RWPE1 (cell line): ENCODE results near the gene CRACR2B.

ENCODE experiments used
- CTCF ChIA-PET: fragments of 350-600 bp; sonication (Branson Sonifier 250); formaldehyde crosslinking; extraction: SDS; loops from one replicate; lab custom pipeline; 2021; lab: Yijun Ruan, JAX
- POLR2A ChIA-PET: fragments of 400-600 bp; formaldehyde crosslinking; extraction: SDS; loops from one replicate; lab custom pipeline; 2020; ENCODE audit warnings: antibody characterized with exemption; ENCODE audit not compliant: low non-redundant PET; lab: Yijun Ruan, JAX
- DNase-seq: peaks from one replicate; pipeline ENCODE4 v3.0.0; 2012; ENCODE audit warnings: low spot score
- H3K27ac ChIP-seq: fragments of 450-650 bp; 2 replicates; pipeline ENCODE4 v1.5.1; 2017
- TF ChIP-seq, protein P1 (sequence below): fragments of 450-650 bp; conservative IDR thresholded peaks from 2 replicates; pipeline ENCODE4 v1.5.1; 2017; ENCODE audit warnings: low read depth, mild to moderate bottlenecking

CRACR2B gene

DNA sequence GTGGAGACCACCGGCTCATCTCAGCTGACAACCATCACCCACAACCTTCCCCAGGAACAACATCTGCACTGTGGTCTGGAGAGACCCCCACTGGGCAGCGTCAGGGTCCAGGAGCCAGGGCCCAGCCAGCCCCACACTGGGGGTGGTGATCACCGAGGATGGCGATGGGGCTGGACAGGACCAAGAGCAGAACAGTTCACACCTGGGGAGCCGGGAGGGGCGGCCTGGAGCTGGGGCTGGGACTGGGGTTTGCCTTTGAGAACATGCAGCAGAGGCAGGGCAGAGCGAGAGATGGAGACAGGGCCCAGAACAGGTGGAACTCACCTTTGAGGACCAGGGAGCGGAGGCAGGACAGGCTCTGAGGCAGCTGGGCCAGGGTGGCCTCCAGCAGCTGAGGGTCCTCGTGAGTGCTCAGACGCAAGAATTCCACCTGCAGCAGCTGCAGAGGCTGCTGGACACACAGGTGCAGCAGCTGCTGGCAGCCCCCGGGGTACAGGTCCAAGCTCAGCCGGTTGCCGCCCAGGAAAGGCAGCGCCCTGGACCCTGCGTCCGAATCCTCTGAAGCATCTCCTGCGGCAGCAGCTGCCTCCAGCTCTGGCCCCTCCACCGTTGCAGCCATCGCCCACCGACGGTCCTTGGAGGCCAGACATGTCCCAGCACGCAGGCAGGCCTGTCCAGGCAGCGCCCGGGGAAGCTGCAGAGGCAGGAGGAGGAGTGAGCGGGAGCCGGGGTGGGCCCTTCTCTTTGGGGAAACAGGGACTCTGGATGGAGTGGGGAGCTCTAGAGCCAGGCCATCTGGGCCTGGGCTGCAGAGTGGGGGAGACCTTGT lies 23.7 kb upstream of the CRACR2B start:
- DNase-seq: peak; percentile 72
- ChIA-PET CTCF (interaction anchor here (0.7 kb wide), 1 partner anchor 58 kb away, joined by 3 read pairs; no protein-coding TSS in a partner anchor), POLR2A (interaction anchor here (0.5 to 1.1 kb wide), 2 partner anchors 18 to 20 kb away, joined by 3 to 6 read pairs; no protein-coding TSS in a partner anchor)
- TF ChIP-seq, protein P1, sequence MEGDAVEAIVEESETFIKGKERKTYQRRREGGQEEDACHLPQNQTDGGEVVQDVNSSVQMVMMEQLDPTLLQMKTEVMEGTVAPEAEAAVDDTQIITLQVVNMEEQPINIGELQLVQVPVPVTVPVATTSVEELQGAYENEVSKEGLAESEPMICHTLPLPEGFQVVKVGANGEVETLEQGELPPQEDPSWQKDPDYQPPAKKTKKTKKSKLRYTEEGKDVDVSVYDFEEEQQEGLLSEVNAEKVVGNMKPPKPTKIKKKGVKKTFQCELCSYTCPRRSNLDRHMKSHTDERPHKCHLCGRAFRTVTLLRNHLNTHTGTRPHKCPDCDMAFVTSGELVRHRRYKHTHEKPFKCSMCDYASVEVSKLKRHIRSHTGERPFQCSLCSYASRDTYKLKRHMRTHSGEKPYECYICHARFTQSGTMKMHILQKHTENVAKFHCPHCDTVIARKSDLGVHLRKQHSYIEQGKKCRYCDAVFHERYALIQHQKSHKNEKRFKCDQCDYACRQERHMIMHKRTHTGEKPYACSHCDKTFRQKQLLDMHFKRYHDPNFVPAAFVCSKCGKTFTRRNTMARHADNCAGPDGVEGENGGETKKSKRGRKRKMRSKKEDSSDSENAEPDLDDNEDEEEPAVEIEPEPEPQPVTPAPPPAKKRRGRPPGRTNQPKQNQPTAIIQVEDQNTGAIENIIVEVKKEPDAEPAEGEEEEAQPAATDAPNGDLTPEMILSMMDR: no peak
- peak overlapping the region; percentile 97 for H3K27ac ChIP-seq

DNA sequence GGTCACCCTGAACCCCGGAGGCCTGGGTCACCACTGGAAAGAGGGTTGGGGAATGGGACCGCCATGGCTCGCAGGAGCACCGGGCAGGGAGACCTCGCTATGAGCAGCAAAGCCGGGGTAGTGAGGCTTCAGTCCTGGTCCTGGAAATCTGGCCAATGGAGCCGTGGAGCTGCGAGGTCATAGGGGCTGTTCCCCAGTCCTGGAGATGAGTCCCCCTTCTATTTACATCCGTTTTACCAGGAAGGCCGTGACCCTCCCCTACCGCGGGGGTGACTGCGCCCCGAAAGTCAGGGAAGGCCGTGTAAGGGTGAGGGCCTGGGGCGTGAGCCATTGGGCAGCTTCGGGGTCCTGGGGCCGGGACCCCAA lies 23.1 kb upstream of the CRACR2B start:
- H3K27ac ChIP-seq: peak overlapping the region; percentile 97
- ChIA-PET POLR2A (interaction anchor here (0.5 to 1.1 kb wide), 2 partner anchors 17 to 20 kb away, joined by 3 to 6 read pairs; no protein-coding TSS in a partner anchor), CTCF (no interaction called here)
- DNase-seq: no peak
- TF ChIP-seq, protein P1: no peak

DNA sequence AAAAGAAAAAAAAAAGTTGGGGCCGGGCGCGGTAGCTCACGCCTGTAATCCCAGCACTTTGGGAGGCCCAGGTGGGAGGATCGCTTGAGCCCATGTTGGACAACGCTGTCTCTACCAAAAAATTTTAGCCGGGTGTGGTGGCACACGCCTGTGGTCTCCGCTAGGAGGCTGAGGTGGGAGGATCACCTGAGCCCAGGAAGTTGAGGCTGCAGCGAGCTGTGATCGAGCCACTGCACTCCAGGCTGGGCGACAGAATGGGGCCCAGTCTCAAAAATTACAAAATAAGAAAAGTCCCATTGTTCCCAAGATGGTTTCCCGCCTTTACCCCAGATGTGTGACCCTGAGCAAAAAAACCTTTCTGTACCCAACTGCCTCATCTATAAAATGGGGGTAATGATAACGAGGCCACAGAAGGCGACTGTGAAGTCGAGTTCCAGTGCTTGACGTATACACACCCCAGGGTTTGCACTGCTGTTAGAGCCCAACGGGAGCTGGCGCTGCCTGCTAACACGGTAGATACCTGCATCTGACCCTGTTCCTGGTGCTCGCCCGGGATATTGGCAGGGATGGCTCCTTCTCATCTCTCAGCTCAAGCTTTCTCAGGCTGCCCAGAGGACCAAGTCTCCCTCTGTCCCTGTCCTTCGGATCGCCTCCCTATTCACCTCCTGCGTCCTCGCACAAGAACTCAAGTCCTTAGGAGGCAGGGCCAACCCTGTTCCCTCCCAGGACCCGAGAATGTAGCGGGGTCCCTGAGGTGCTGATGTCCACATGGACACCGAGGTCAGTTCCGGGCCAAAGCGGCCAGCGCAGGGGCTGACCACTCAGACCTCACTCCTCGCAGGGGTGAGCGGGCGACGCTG lies 19.1 kb upstream of the CRACR2B start:
- no peak for DNase-seq
- TF ChIP-seq, protein P1: no peak
- POLR2A ChIA-PET: interaction anchor here (0.7 to 1.4 kb wide), 2 partner anchors 11 to 242 kb away, joined by 3 to 7 read pairs; partner anchors contain the start of gene PNPLA2
- CTCF ChIA-PET: no interaction called here
- peak overlapping the region; percentile 97 for H3K27ac ChIP-seq

DNA sequence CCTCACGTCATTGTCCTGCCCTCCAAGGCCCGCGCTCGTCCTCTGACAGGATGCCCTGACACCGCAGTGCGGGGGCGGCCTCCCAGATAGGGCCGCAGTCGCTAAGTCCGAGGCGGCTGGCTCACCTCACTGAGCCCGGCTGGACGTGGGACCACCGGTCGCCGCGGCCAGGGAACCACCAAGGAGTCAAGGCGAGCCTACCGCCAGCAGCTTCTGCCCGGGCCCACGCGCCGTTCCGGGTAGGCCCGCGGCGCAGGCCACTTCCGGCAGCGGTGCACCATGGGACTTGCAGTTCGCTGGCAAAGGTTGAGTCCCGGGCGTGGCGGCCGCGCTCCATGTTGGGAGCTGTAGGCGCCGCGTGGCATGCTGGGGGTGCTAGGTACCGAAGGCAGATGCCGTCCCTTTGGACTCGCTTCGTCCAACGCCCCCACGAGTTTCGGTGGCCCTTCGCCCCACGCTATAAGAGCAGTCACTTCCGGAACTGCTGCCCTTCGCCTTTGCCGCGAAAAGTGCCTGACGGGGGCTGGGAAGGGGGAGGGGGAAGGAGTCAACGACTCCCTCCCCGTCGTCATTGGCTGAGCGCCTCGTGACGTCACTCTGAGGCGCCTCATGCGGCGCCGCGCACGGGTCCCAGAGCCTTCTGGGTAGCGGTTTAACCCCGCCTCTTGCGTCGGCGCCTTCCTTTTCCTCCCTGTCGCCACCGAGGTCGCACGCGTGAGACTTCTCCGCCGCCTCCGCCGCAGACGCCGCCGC lies 18.3 kb upstream of the CRACR2B start, which contains the start of gene RPLP2:
TSS of gene RPLP2 (plus strand) at position 681 of the 753 bp plus-strand sequence. CDS start 268 bp downstream, outside the sequence.
- DNase-seq: peak; percentile 93
- POLR2A ChIA-PET: interaction anchor here (0.8 to 1.4 kb wide), 2 partner anchors 10 to 112 kb away, joined by 4 to 7 read pairs; partner anchors contain the start of gene PNPLA2
- CTCF ChIA-PET: no interaction called here
- H3K27ac ChIP-seq: peak within 1 kb of the TSS; percentile 97
- TF ChIP-seq, protein P1: no peak

DNA sequence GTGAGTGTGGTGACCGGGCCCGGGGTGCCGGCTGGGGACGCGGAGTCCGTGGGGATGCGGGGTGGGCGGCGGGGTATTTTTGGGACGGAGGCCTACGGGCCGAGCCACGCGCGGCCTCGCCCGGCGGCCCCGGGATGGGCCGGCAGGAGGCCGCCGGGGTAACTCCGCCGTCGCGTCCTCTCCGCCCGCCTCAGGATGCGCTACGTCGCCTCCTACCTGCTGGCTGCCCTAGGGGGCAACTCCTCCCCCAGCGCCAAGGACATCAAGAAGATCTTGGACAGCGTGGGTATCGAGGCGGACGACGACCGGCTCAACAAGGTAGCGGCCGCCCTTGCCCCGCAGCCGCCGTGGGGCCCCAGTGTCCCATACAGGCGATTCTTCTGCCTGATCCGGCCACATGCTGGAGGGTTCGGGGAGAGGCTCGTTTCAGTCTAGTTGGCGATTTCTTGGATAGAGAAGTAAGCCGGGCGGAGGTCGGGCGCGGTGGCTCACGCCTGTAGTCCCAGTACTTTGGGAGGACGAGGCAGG lies 17.6 kb upstream of the CRACR2B start:
- POLR2A ChIA-PET: interaction anchor here (0.8 to 1.4 kb wide), 2 partner anchors 9 to 113 kb away, joined by 4 to 7 read pairs; partner anchors contain the start of gene PNPLA2
- no peak for DNase-seq
- TF ChIP-seq, protein P1: no peak
- H3K27ac ChIP-seq: peak overlapping the region; percentile 97
- CTCF ChIA-PET: no interaction called here
